ENCODE data around the gene GULP1.

The GULP1 gene

DNA sequence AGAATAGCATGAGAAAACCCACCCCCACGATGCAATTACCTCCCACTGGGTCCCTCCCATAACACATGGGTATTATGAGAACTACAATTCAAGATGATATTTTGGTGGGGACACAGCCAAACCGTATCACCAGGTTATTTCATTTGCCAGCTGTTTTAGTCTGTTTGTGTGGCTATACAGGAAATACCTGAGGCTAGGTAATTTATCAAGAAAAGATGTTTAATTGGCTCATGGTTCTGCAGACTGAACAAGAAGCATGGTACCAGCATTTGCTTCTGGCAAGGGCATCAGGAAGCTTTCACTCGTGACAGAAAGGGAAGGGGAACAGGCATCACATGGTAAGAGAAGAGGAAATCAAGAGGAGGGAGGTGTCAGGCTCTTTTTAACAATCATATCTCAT, 329.2 kb downstream of the GULP1 start:
- Histone ChIP-seq H3K4me3 (ENCODE audit: low read depth in 1 of 2, low read length in 2 of 2) (no peak overlapping the region), H3K9ac (ENCODE audit: low read length) (no peak overlapping the region), H3K36me3 (ENCODE audit: insufficient read depth, low read length) (no peaks in the 10 kb centered on the region), H3K4me1 (ENCODE audit: insufficient read depth, low read length) (no peaks in the 10 kb centered on the region), H3K9me3 (ENCODE audit: low read length) (no peaks in the 10 kb centered on the region), H3K27me3 (ENCODE audit: control insufficient read depth in 1 of 2, insufficient read depth in 2 of 2, low read length in 2 of 2) (no peaks in the 10 kb centered on the region), H3K27ac (ENCODE audit: low read depth, low read length) (no peak overlapping the region)

- no peaks in the 10 kb centered on the region for H3K4me1 ChIP-seq (ENCODE audit: insufficient read depth, low read length)
- no peak overlapping the region for H3K9ac ChIP-seq (ENCODE audit: low read length)
- no peak overlapping the region for H3K27ac ChIP-seq (ENCODE audit: low read depth, low read length)
- H3K9me3 ChIP-seq (ENCODE audit: low read length): no peaks in the 10 kb centered on the region
- no peak overlapping the region for H3K4me3 ChIP-seq (ENCODE audit: low read depth in 1 of 2, low read length in 2 of 2)
- no peaks in the 10 kb centered on the region for H3K27me3 ChIP-seq (ENCODE audit: control insufficient read depth in 1 of 2, insufficient read depth in 2 of 2, low read length in 2 of 2)
- no peaks in the 10 kb centered on the region for H3K36me3 ChIP-seq (ENCODE audit: insufficient read depth, low read length)
Observed at GRCh38 chr2:188622601-188623260, 331.1 kb downstream of the GULP1 start.

DNA sequence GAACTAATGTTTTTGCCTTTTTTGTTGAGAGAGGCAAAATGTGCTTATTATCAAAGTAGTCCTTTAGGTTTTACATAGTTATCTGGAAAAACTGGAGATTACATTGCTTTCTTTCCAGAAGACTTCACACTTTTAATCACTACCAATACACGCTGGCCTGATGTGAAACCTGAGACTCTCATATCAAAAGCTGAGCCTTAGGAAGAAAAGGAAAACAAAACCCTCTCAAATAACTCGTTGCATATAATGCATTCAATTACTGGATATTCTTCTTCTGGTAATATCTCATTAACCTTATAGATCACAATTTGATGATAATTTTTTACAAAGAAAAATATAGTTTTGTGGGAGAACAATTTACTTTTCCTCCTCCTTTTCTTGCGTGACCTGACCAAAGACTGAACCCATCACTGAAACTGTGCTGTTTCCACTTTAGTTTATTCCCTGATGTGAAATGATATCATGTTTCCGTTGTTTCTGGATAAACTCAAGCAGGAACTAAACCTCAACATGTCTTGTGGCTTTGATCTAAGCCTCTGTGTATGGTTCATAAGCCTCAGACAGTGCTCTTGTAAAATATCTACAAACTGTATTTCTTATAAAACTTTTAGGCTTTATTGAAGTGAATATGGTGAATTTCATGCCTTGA, 332.4 kb downstream of the GULP1 start:
- Histone ChIP-seq H3K27me3 (ENCODE audit: control insufficient read depth in 1 of 2, insufficient read depth in 2 of 2, low read length in 2 of 2) (no peaks in the 10 kb centered on the region), H3K27ac (ENCODE audit: low read depth, low read length) (no peak overlapping the region), H3K9ac (ENCODE audit: low read length) (no peak overlapping the region), H3K9me3 (ENCODE audit: low read length) (no peaks in the 10 kb centered on the region), H3K4me3 (ENCODE audit: low read depth in 1 of 2, low read length in 2 of 2) (no peak overlapping the region), H3K4me1 (ENCODE audit: insufficient read depth, low read length) (no peaks in the 10 kb centered on the region), H3K36me3 (ENCODE audit: insufficient read depth, low read length) (no peaks in the 10 kb centered on the region)

GRCh38 chr2:188627471-188627870, 335.8 kb downstream of the GULP1 start:
- H3K27me3 ChIP-seq (ENCODE audit: control insufficient read depth in 1 of 2, insufficient read depth in 2 of 2, low read length in 2 of 2): no peaks in the 10 kb centered on the region
- H3K27ac ChIP-seq (ENCODE audit: low read depth, low read length): no peak overlapping the region
- no peak overlapping the region for H3K9ac ChIP-seq (ENCODE audit: low read length)
- H3K4me3 ChIP-seq (ENCODE audit: low read depth in 1 of 2, low read length in 2 of 2): no peak overlapping the region
- H3K9me3 ChIP-seq (ENCODE audit: low read length): no peaks in the 10 kb centered on the region
- H3K36me3 ChIP-seq (ENCODE audit: insufficient read depth, low read length): no peaks in the 10 kb centered on the region
- peaks cover 19% of the 10 kb centered on the region for H3K4me1 ChIP-seq (ENCODE audit: insufficient read depth, low read length)

DNA sequence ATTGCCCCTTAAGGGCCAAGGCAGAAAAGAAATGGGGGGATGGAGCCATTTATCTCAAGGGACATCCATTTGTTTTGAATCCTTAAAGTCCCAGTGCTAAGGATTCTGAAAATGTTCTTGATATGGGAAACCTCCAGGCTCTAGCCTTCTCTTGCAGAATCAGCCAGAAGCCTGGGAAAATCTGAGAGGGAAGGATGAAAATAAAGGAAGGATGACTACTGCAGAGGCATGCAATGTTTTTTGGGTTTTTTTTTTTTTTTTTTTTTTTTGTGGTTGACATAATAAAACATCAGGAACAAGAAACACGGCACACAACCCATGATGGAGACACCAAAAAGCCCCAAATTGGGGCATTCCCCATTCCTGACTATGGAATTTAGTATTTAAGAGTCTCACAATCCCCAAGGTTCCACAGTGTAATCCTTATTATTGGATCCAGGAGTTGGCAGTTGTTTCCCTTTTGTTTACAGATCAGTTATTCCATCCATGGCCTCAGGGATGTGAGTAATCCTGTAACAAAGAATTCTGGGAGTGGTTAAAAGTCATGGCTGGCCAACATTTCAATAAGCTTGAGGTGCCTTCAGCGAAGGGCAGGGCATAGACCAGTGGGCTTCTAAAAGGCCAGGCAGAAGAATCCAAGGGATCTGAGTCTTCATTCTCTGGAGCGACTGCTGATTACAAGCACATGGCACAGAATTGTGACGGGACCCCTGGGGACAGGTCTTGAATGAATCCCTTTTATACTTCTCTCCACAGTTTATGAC, 337.5 kb downstream of the GULP1 start:
- no peak overlapping the region for H3K27ac ChIP-seq (ENCODE audit: low read depth, low read length)
- H3K36me3 ChIP-seq (ENCODE audit: insufficient read depth, low read length): no peaks in the 10 kb centered on the region
- no peak overlapping the region for H3K4me3 ChIP-seq (ENCODE audit: low read depth in 1 of 2, low read length in 2 of 2)
- no peak overlapping the region for H3K9ac ChIP-seq (ENCODE audit: low read length)
- H3K27me3 ChIP-seq (ENCODE audit: control insufficient read depth in 1 of 2, insufficient read depth in 2 of 2, low read length in 2 of 2): no peaks in the 10 kb centered on the region
- peaks cover 19% of the 10 kb centered on the region for H3K4me1 ChIP-seq (ENCODE audit: insufficient read depth, low read length)
- H3K9me3 ChIP-seq (ENCODE audit: low read length): no peaks in the 10 kb centered on the region

GRCh38 chr2:188629753-188630527, 338.3 kb downstream of the GULP1 start:
- H3K4me3 ChIP-seq (ENCODE audit: low read depth in 1 of 2, low read length in 2 of 2): no peak overlapping the region

GRCh38 chr2:188631037-188631809, 339.5 kb downstream of the GULP1 start:
- no peaks in the 10 kb centered on the region for H3K27me3 ChIP-seq (ENCODE audit: control insufficient read depth in 1 of 2, insufficient read depth in 2 of 2, low read length in 2 of 2)
- no peaks in the 10 kb centered on the region for H3K9me3 ChIP-seq (ENCODE audit: low read length)
- H3K4me1 ChIP-seq (ENCODE audit: insufficient read depth, low read length): peaks cover 19% of the 10 kb centered on the region
- H3K4me3 ChIP-seq (ENCODE audit: low read depth in 1 of 2, low read length in 2 of 2): no peak overlapping the region
- no peak overlapping the region for H3K27ac ChIP-seq (ENCODE audit: low read depth, low read length)
- no peak overlapping the region for H3K9ac ChIP-seq (ENCODE audit: low read length)
- H3K36me3 ChIP-seq (ENCODE audit: insufficient read depth, low read length): no peaks in the 10 kb centered on the region

More at GRCh38 chr2:188629753-188630527, 338.3 kb downstream of the GULP1 start:
- no peak overlapping the region for H3K9ac ChIP-seq (ENCODE audit: low read length)
- H3K36me3 ChIP-seq (ENCODE audit: insufficient read depth, low read length): no peaks in the 10 kb centered on the region
- H3K4me1 ChIP-seq (ENCODE audit: insufficient read depth, low read length): peaks cover 19% of the 10 kb centered on the region
- H3K9me3 ChIP-seq (ENCODE audit: low read length): no peaks in the 10 kb centered on the region
- H3K27me3 ChIP-seq (ENCODE audit: control insufficient read depth in 1 of 2, insufficient read depth in 2 of 2, low read length in 2 of 2): no peaks in the 10 kb centered on the region
- no peak overlapping the region for H3K27ac ChIP-seq (ENCODE audit: low read depth, low read length)

- Histone ChIP-seq H3K27me3 (ENCODE audit: control insufficient read depth in 1 of 2, insufficient read depth in 2 of 2, low read length in 2 of 2) (no peaks in the 10 kb centered on the region), H3K36me3 (ENCODE audit: insufficient read depth, low read length) (no peaks in the 10 kb centered on the region), H3K9ac (ENCODE audit: low read length) (no peak overlapping the region), H3K9me3 (ENCODE audit: low read length) (no peaks in the 10 kb centered on the region), H3K4me1 (ENCODE audit: insufficient read depth, low read length) (peaks cover 19% of the 10 kb centered on the region), H3K27ac (ENCODE audit: low read depth, low read length) (no peak overlapping the region), H3K4me3 (ENCODE audit: low read depth in 1 of 2, low read length in 2 of 2) (no peak overlapping the region)
Observed at GRCh38 chr2:188634656-188635055, 343.0 kb downstream of the GULP1 start.
